Transverse colon (tissue), 4 donors: ENCODE measurements around the gene AHR.

Experiments
- CTCF ChIP-seq, 5 experiments: fragments of 200-600 bp in 3 of 5; fragments of 450-650 bp in 2 of 5; sonication (generic) in 3 of 5; IDR thresholded peaks; 1 replicate in 2 of 5; 2 replicates in 3 of 5; pipeline ENCODE4 v1.5.1; 2016 to 2017; ENCODE audit warnings: antibody characterized with exemption in 5 of 5, inconsistent platforms in 3 of 5, mild to moderate bottlenecking in 2 of 5, moderate library complexity in 1 of 5
- POLR2A ChIP-seq: fragments of 450-650 bp; IDR thresholded peaks from one replicate; pipeline ENCODE4 v1.6.1; 2016; ENCODE audit warnings: antibody characterized with exemption, mild to moderate bottlenecking, moderate library complexity
- POLR2AphosphoS5 ChIP-seq, 3 donors: sonication (generic); formaldehyde crosslinking; IDR thresholded peaks; one replicate each; pipeline ENCODE4 v1.6.1; 2016; ENCODE audit warnings: antibody characterized with exemption in 3 of 3

GRCh38 chr7:17376595-17376994 lies 78.1 kb downstream of the AHR start:
- TF ChIP-seq CTCF (IDR thresholded peaks at IDR 0.05) (no peak), POLR2AphosphoS5 (IDR thresholded peaks at IDR 0.05) (no peak), POLR2A (no peak)
